Endothelial cell (in vitro differentiated cells): Measurements from ENCODE around the gene TAB2. TPM values are rescaled to one million over a fixed set of nuclear protein-coding genes. Genes with fewer than 3 reads are reported as not detected.
A peak's percentile ranks its signal among the peaks of the same experiment; 100 is the strongest.

ENCODE experiments used
- DNase-seq: peaks from one replicate; pipeline ENCODE4 v3.0.0; 2021; ENCODE audit warnings: low spot score
- H3K27ac Mint-ChIP-seq: one replicate; pipeline ENCODE4 v1.8.0; 2021; ENCODE audit warnings: mixed read lengths, inconsistent platforms; ENCODE audit not compliant: unreplicated experiment
- H3K27me3 Mint-ChIP-seq: one replicate; pipeline ENCODE4 v1.8.0; 2021; ENCODE audit warnings: mild to moderate bottlenecking, moderate library complexity, mixed read lengths, inconsistent platforms; ENCODE audit not compliant: unreplicated experiment
- H3K36me3 Mint-ChIP-seq: one replicate; pipeline ENCODE4 v1.8.0; 2021; ENCODE audit warnings: mild to moderate bottlenecking, low read depth, mixed read lengths, inconsistent platforms; ENCODE audit not compliant: unreplicated experiment
- H3K4me1 Mint-ChIP-seq: one replicate; pipeline ENCODE4 v1.8.0; 2021; ENCODE audit warnings: mild to moderate bottlenecking, mixed read lengths, inconsistent platforms; ENCODE audit not compliant: unreplicated experiment
- H3K4me3 Mint-ChIP-seq: one replicate; pipeline ENCODE4 v1.8.0; 2021; ENCODE audit warnings: mild to moderate bottlenecking, mixed read lengths, inconsistent platforms; ENCODE audit not compliant: unreplicated experiment
- H3K9me3 Mint-ChIP-seq: one replicate; pipeline ENCODE4 v1.8.0; 2021; ENCODE audit warnings: mixed read lengths, inconsistent platforms; ENCODE audit not compliant: unreplicated experiment
- CTCF ChIP-seq: fragments of 200-600 bp; sonication (generic); IDR thresholded peaks from one replicate; pipeline ENCODE4 v1.5.0; 2021; ENCODE audit warnings: antibody characterized with exemption; ENCODE audit not compliant: unreplicated experiment
- total RNA-seq: library from RNA; stranded (reverse); fragmentation: NEBNext Ultra II Directional; extraction: Animal tissue kit (Norgen Biotek cat#: 25700); gene quantifications from one replicate; pipeline ENCODE4 v1.2.1, GENCODE V29; 2021; ENCODE audit not compliant: unreplicated experiment

TAB2 gene
- total RNA-seq, 1 donor from 2014 or later: 105 TPM

- Mint-ChIP-seq H3K27ac (no peak overlapping the region), H3K4me3 (no peak overlapping the region)
Measured at GRCh38 chr6:149446791-149447376, 129.4 kb downstream of the TAB2 start.

GRCh38 chr6:149448821-149449453, 131.4 kb downstream of the TAB2 start:
- peaks cover 5% of the 10 kb centered on the region for H3K4me1 Mint-ChIP-seq
- H3K36me3 Mint-ChIP-seq: peaks cover 5% of the 10 kb centered on the region
- peaks cover 13% of the 10 kb centered on the region for H3K27me3 Mint-ChIP-seq

More at GRCh38 chr6:149446791-149447376, 129.4 kb downstream of the TAB2 start:
- peaks cover 13% of the 10 kb centered on the region for H3K4me1 Mint-ChIP-seq
- DNase-seq: no peak
- H3K36me3 Mint-ChIP-seq: peaks cover 5% of the 10 kb centered on the region
- no peaks in the 10 kb centered on the region for H3K9me3 Mint-ChIP-seq
- H3K27me3 Mint-ChIP-seq: peaks cover 10% of the 10 kb centered on the region
- TF ChIP-seq CTCF: no peak

GRCh38 chr6:149449831-149450678, 132.5 kb downstream of the TAB2 start:
- H3K4me1 Mint-ChIP-seq: no peaks in the 10 kb centered on the region
- peaks cover 5% of the 10 kb centered on the region for H3K36me3 Mint-ChIP-seq
- H3K27me3 Mint-ChIP-seq: peaks cover 10% of the 10 kb centered on the region
- TF ChIP-seq CTCF: no peak
- DNase-seq: no peak
- H3K9me3 Mint-ChIP-seq: no peaks in the 10 kb centered on the region
- H3K27ac Mint-ChIP-seq: no peak overlapping the region
- peak overlapping the region; percentile 56 for H3K4me3 Mint-ChIP-seq

More at GRCh38 chr6:149448821-149449453, 131.4 kb downstream of the TAB2 start:
- no peak overlapping the region for H3K27ac Mint-ChIP-seq
- no peak for TF ChIP-seq CTCF
- H3K4me3 Mint-ChIP-seq: no peak overlapping the region
- H3K9me3 Mint-ChIP-seq: no peaks in the 10 kb centered on the region
- DNase-seq: no peak

- no peak for TF ChIP-seq CTCF
- Mint-ChIP-seq H3K4me3 (peak overlapping the region; percentile 59), H3K27me3 (peaks cover 10% of the 10 kb centered on the region), H3K36me3 (peaks cover 5% of the 10 kb centered on the region), H3K9me3 (no peaks in the 10 kb centered on the region), H3K27ac (no peak overlapping the region), H3K4me1 (no peaks in the 10 kb centered on the region)
- DNase-seq: peak; percentile 16
Measured at GRCh38 chr6:149450679-149451375, 133.3 kb downstream of the TAB2 start.
